Tibial nerve (tissue), 4 donors: Measurements from ENCODE around the gene NOS1AP. TPM values are rescaled to one million over a fixed set of nuclear protein-coding genes. Genes with fewer than 3 reads are reported as not detected.

Experiments used
- DNase-seq, 2 donors: peaks; one replicate each; pipeline ENCODE4 v3.0.0-alpha.2; 2019; ENCODE audit warnings: low spot score in 2 of 2
- H3K27ac ChIP-seq, 4 donors: fragments of 200-600 bp; sonication (generic) in 3 of 4; one replicate each; pipeline ENCODE4 v1.5.1; 2017 to 2019; ENCODE audit warnings: mild to moderate bottlenecking in 1 of 4
- H3K27me3 ChIP-seq, 2 donors: fragments of 200-600 bp; sonication (generic) in 1 of 2; one replicate each; pipeline versions ENCODE4 v1.5.1 to v1.6.0; 2017 to 2019
- H3K36me3 ChIP-seq, 3 donors: fragments of 200-600 bp; sonication (generic); one replicate each; pipeline ENCODE4 v1.5.1; 2018 to 2019
- H3K4me1 ChIP-seq, 4 donors: fragments of 200-600 bp; sonication (generic) in 3 of 4; one replicate each; pipeline ENCODE4 v1.5.1; 2017 to 2019
- H3K4me3 ChIP-seq, 4 donors: fragments of 200-600 bp; sonication (generic) in 3 of 4; one replicate each; pipeline ENCODE4 v1.5.1; 2017 to 2019; ENCODE audit warnings: mild to moderate bottlenecking in 1 of 4, moderate library complexity in 1 of 4
- H3K9me3 ChIP-seq, 4 donors: fragments of 200-600 bp; sonication (generic) in 3 of 4; one replicate each; pipeline ENCODE4 v1.5.1; 2017 to 2019
- CTCF ChIP-seq, 5 experiments: fragments of 200-600 bp in 3 of 5; fragments of 450-650 bp in 2 of 5; sonication (generic) in 3 of 5; IDR thresholded peaks; one replicate each; pipeline ENCODE4 v1.5.1; 2016 to 2019; ENCODE audit warnings: antibody characterized with exemption in 5 of 5, mild to moderate bottlenecking in 3 of 5, moderate library complexity in 2 of 5
- EP300 ChIP-seq, 2 donors: sonication (generic); formaldehyde crosslinking; IDR thresholded peaks; one replicate each; pipeline ENCODE4 v1.6.1; 2017; ENCODE audit warnings: antibody characterized with exemption in 2 of 2, mild to moderate bottlenecking in 1 of 2
- POLR2A ChIP-seq, 2 donors: fragments of 450-650 bp; IDR thresholded peaks; one replicate each; pipeline ENCODE4 v1.6.1; 2017; ENCODE audit warnings: antibody characterized with exemption in 2 of 2, mild to moderate bottlenecking in 2 of 2, moderate library complexity in 2 of 2
- WGBS, 2 donors: methylation state at CpG; one replicate each; pipeline ENCODE4 v1.1.5; 2018; 5-methylcytosine and 5-hydroxymethylcytosine counted together
- total RNA-seq, 4 donors: library from RNA; depleted of rRNA; stranded (reverse); fragments of >200 nt; gene quantifications; one replicate each; pipeline ENCODE4 v1.1.0, GENCODE V29; 2016

The NOS1AP gene
- total RNA-seq, 4 donors from 2014 or later: 2.7 to 11.2 (median 5.3) TPM

- Histone ChIP-seq H3K36me3 (no peaks in the 10 kb centered on the region), H3K4me3 (no peak overlapping the region), H3K9me3 (no peaks in the 10 kb centered on the region), H3K27me3 (no peaks in the 10 kb centered on the region), H3K27ac (no peak overlapping the region), H3K4me1 (peaks cover 0 to 6% (median 0%) of the 10 kb centered on the region in 4 donors)
- 91 to 99% methylated on average over 3 of the region's 3 CpGs for WGBS, 2 donors
- no peak for DNase-seq
- TF ChIP-seq EP300 (IDR thresholded peaks at IDR 0.05): no peak
- no peak for TF ChIP-seq POLR2A (IDR thresholded peaks at IDR 0.05)
- TF ChIP-seq CTCF (IDR thresholded peaks at IDR 0.05): no peak
These were observed 38.7 kb upstream of the NOS1AP start for GRCh38 chr1:162030759-162031280.

- H3K4me3 ChIP-seq: no peak overlapping the region
- 59 to 74% methylated on average over 3 to 6 of the region's 6 CpGs for WGBS, 2 donors
- no peaks in the 10 kb centered on the region for H3K27me3 ChIP-seq
- H3K9me3 ChIP-seq: no peaks in the 10 kb centered on the region
- no peak overlapping the region for H3K27ac ChIP-seq
- no peak for TF ChIP-seq POLR2A (IDR thresholded peaks at IDR 0.05)
- no peak for TF ChIP-seq EP300 (IDR thresholded peaks at IDR 0.05)
- no peak for TF ChIP-seq CTCF (IDR thresholded peaks at IDR 0.05)
- H3K36me3 ChIP-seq: no peaks in the 10 kb centered on the region
- DNase-seq: no peak
- peaks cover 0 to 11% (median 0%) of the 10 kb centered on the region in 4 donors for H3K4me1 ChIP-seq
These were observed 36.1 kb upstream of the NOS1AP start for GRCh38 chr1:162033428-162033827.

- DNase-seq: no peak
- TF ChIP-seq POLR2A (IDR thresholded peaks at IDR 0.05): no peak
- no peak for TF ChIP-seq CTCF (IDR thresholded peaks at IDR 0.05)
- no peak for TF ChIP-seq EP300 (IDR thresholded peaks at IDR 0.05)
- H3K27me3 ChIP-seq: no peaks in the 10 kb centered on the region
- no peaks in the 10 kb centered on the region for H3K9me3 ChIP-seq
- H3K4me1 ChIP-seq: peaks cover 0 to 5% (median 0%) of the 10 kb centered on the region in 4 donors
- no peak overlapping the region for H3K4me3 ChIP-seq
- H3K27ac ChIP-seq: no peak overlapping the region
- 50 to 62% methylated on average over 2 of the region's 2 CpGs for WGBS, 2 donors
- H3K36me3 ChIP-seq: no peaks in the 10 kb centered on the region
These were observed 34.2 kb upstream of the NOS1AP start for GRCh38 chr1:162035241-162035640.

- Histone ChIP-seq H3K4me3 (no peak overlapping the region), H3K4me1 (peaks cover 0 to 5% (median 0%) of the 10 kb centered on the region in 4 donors), H3K27ac (no peak overlapping the region), H3K36me3 (no peaks in the 10 kb centered on the region), H3K9me3 (no peaks in the 10 kb centered on the region), H3K27me3 (no peaks in the 10 kb centered on the region)
- no peak for TF ChIP-seq EP300 (IDR thresholded peaks at IDR 0.05)
- DNase-seq: no peak
- 84 to 94% methylated on average over 1 of the region's 1 CpG for WGBS, 2 donors
These were observed 33.3 kb upstream of the NOS1AP start for GRCh38 chr1:162036163-162036562.

- H3K4me1 ChIP-seq: peaks cover 0 to 5% (median 0%) of the 10 kb centered on the region in 4 donors
- H3K27me3 ChIP-seq: no peaks in the 10 kb centered on the region
- no peak overlapping the region for H3K27ac ChIP-seq
- TF ChIP-seq POLR2A (IDR thresholded peaks at IDR 0.05) (no peak), CTCF (IDR thresholded peaks at IDR 0.05) (no peak), EP300 (IDR thresholded peaks at IDR 0.05) (no peak)
- no peaks in the 10 kb centered on the region for H3K36me3 ChIP-seq
- peaks cover 0 to 11% (median 0%) of the 10 kb centered on the region in 4 donors for H3K9me3 ChIP-seq
- WGBS, 2 donors: 75 to 76% methylated on average over 1 of the region's 1 CpG
- no peak overlapping the region for H3K4me3 ChIP-seq
- DNase-seq: no peak
These were observed 30.9 kb upstream of the NOS1AP start for GRCh38 chr1:162038624-162039023.
